Kasumi-1 (cell line): Measurements from ENCODE around the gene ABHD4.
A peak's percentile ranks its signal among the peaks of the same experiment; 100 is the strongest.
"Not testable (repeated sequence)": the region's sequence is repeated elsewhere in the genome, so short reads cannot be mapped to it uniquely, and the experiment has no call there.

Experiments used
- DNase-seq, 2 experiments: peaks; one replicate each; lab custom pipeline; 2025; lab: John Stamatoyannopoulos, UW

ABHD4 gene

GRCh38 chr14:22598099-22598895 lies at the start of gene ABHD4:
Gene ABHD4 (plus strand): TSS chr14:22598300. CDS start chr14:22598307, 7 bp downstream.
- peak; percentile 34 to 36 for DNase-seq

- no peak for DNase-seq
Measured at GRCh38 chr14:22549324-22549962, 48.7 kb upstream of the ABHD4 start.

GRCh38 chr14:22549981-22550673 lies 48.0 kb upstream of the ABHD4 start:
- DNase-seq: peak; percentile 45 to 63

GRCh38 chr14:22551605-22551997 lies 46.5 kb upstream of the ABHD4 start:
- DNase-seq: peak in 1 of 2 experiments; percentile 44

GRCh38 chr14:22552001-22552826 lies 45.9 kb upstream of the ABHD4 start:
- no peak for DNase-seq

- no peak for DNase-seq
Measured at GRCh38 chr14:22552827-22553076, 45.3 kb upstream of the ABHD4 start.

- no peak for DNase-seq
Measured at GRCh38 chr14:22553445-22553844, 44.7 kb upstream of the ABHD4 start.

GRCh38 chr14:22553861-22554497 lies 44.1 kb upstream of the ABHD4 start:
- DNase-seq: not testable (repeated sequence)

GRCh38 chr14:22554498-22555383 lies 43.4 kb upstream of the ABHD4 start:
- DNase-seq: no peak

- DNase-seq: no peak
Measured at GRCh38 chr14:22555384-22556011, 42.6 kb upstream of the ABHD4 start.

- peak; percentile 76 to 87 for DNase-seq
Measured at GRCh38 chr14:22556021-22556989, 41.8 kb upstream of the ABHD4 start.

- DNase-seq: peak; percentile 70 to 72
Measured at GRCh38 chr14:22556990-22557623, 41.0 kb upstream of the ABHD4 start.

GRCh38 chr14:22557846-22558220 lies 40.3 kb upstream of the ABHD4 start:
- no peak for DNase-seq

GRCh38 chr14:22558221-22558913 lies 39.7 kb upstream of the ABHD4 start:
- DNase-seq: no peak

GRCh38 chr14:22559041-22559440 lies 39.1 kb upstream of the ABHD4 start:
- no peak for DNase-seq

- no peak for DNase-seq
Measured at GRCh38 chr14:22560662-22561365, 37.3 kb upstream of the ABHD4 start.

GRCh38 chr14:22561366-22561660 lies 36.8 kb upstream of the ABHD4 start:
- DNase-seq: no peak
